GM19035 (cell line): ENCODE results near the gene RNASE7.

ENCODE experiments used
- ATAC-seq: cut with Tn5 transposase; IDR thresholded peaks from one replicate; pipeline ENCODE4 v1.9.1; 2021; ENCODE audit not compliant: unreplicated experiment

RNASE7 gene

GRCh38 chr14:21084998-21085853, 43.1 kb downstream of the RNASE7 start:
- ATAC-seq = no peak

- no peak for ATAC-seq
Observed at GRCh38 chr14:21086908-21087293, 44.7 kb downstream of the RNASE7 start.

GRCh38 chr14:21087294-21088091, 45.3 kb downstream of the RNASE7 start:
- no peak for ATAC-seq

DNA sequence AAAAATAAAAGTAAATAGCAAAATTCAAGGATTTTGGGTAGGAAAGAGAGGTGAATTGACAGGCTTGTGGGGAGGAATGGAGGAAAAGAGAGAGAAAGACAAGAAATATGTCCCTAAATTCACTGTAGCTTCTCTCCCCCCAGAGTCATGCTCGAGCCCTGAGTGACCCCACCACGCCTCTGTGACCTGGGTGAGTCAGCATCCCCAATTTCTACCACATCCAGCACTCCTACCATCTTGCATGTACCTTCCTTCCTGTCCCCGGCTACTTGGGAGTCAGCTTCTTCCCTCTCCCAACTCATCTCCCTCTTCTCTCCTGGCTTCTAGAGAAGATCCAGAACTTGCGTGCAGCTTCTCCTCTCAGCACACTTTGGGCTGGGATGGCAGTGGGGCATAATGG, 46.5 kb downstream of the RNASE7 start:
- no peak for ATAC-seq

DNA sequence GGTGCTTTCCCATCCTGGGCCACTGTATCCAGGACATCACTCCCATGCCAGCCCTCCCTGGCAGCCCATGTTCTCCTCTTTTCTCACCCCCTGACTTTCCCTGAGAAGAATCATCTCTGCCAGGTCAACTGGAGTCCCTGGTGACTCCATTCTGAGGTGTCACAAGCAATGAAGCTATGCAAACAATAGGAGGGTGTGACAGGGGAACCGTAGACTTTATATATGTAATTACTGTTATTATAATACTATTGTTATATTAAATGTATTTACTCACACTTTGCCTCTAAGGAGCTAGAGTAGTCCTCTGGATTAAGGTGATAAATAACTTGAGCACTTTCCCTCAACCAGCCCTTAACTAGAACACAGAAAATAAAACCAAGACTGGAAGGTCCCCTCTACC, 47.1 kb downstream of the RNASE7 start:
- no peak for ATAC-seq

DNA sequence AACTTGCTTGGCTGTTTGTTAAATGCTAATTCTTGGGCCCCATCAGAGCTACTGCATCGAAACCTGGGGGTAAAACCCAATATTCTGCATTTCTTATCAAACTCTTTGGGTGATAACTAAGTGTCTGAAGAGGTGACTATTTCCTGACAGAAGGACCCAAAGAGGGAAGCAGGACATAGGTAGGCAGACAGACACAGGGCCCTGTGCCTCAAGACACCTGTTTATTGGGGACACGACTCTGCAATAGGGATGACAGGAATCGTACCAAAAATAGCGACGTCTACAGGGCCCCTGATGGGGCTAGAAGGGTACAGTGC, 47.7 kb downstream of the RNASE7 start:
- ATAC-seq = no peak

DNA sequence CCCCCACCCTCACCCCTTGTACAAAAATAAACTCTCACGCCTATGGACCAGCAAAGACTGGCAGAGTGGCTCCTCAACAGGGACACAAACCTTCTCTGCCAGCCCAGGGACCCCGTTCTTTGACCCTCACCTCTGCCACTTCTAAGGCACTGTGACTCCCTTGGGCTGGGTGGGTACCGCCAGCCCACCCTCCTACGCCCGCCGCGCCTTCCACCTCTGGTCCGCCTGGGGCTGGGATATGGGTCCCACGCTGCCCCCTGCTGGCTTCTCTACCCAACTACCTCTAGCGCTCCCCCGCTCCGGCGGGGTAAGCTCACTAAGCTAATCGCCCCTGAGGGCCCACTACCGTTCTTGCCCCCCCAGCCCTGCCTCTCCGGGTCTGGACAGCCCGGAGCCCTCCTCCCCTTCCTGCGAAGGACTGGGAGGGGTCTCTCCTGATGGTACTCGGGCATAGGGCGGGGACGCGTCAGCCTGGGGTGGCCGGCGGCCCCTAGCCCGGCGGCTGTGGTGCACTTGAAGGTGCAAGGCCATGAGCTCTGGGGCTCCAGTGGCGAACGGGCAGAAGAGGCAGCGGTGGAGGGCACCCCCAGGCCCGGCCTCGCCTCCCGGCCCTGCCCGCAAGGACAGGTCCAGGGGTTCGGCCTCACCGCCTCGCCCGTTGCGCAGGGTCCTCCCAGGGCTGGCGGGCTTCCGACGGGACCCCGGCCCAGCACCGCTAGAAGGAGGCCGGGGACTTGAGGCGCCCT, 48.2 kb downstream of the RNASE7 start:
- ATAC-seq = no peak

DNA sequence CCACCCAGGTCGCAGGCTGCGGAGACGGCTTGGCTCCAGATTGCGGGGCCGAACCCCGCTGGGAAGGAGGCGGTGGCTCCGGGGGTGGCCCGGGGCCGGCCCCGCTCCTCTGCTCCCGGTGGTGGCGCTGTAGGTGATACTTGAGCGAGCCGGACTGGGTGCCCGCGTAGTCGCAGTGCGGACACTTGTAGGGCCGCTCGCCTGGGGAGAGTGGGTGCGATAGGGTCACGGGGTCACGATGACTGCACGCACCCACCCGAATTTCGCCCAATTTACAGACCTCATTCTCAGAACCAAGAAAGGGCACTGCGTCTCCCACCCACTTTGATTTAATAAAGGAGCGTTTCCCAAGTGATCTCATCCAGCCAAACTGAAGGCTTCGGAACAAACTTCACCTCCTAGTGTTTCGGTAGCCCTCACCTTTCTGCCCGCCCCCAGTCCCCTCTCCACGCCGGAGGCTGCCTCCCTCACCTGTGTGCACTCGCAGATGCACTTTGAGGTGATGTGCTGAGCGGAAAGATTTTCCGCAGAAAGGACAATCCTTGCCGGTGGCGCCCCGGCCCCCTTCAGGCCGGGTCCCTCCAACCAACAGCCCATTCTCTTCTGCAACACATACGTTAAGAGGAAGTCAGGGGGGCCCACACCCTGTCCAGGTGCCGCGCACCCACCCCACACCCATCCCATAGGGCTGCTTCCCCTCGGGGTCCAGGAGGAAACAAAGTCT, 48.9 kb downstream of the RNASE7 start:
- ATAC-seq = no peak

DNA sequence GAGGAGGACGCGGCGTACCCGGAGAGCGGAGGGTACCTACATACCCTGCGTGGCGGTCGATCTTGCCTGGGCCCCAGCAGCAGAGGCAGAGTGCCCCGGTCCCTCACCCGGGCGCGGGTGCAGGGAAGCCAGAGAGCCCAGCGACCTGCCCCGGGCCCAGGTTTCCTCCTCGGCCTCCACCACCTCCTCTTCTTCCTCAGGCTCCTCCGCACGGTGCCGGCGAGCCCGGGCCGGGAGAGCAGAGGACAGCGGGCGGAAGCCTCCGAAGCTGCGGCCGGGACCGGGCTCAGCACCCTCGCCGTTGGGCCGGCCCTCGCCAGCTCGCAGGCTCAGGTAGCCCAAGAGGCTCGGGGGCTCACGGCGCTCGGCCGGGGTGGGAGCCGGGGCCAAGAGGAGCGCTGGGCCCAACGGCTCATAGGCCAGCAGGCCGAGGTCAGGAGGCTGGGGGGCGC, 49.7 kb downstream of the RNASE7 start:
- no peak for ATAC-seq

DNA sequence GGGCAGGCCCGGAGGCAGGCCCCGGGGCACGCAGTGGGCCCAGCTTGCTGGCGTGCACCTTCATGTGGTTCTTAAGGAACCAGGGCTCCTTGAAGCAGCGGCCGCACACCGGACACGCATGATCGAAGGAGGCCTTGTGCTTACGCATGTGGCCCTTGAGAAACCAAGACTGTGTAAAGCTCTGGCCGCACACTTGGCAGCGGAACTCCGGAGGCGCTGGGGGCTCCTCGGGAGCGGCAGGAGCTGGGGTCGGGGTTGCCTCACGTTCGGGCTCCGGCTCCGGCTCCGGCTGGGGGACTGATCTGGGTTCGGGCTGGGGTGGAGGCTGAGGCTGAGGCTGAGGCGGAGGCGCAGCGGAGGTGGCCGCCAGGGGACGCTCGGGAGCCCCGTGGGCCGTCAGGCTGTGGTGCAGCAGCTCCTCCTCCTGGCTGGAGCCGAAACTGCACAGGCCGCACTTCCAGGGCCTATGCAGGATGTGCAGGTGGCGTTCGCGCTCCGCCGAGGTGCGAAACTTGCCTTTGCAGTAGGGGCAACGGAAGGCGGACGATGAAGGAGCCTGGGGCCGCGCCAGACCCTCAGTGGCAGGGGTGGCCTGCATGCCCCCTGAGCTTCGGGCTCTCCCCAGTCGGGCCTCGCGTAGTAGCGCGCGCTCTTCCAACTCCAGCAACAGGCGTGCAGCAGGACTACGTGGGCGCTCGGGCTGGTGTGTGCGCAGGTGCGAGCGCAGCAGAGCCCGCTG, 50.3 kb downstream of the RNASE7 start:
- peak; percentile 84 for ATAC-seq

DNA sequence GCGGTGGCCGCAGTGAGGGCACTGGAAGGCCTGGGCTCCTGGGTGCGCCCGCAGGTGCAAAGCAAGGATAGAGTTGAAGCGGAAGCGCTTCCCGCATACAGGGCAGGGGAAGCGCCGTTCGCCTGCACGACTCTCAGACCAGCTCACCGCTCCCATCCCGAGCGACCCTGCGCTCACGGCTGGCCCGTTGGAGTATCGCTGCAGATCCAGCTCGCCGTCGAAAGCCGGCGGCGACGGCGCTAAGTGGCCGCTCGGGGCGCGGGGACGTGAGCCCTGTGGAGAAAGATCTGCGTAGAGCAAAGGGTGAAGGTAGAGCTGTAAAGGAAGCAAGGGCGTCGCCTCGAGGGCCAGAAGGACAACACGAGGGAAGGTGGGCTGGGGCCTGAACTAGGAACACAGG, 50.9 kb downstream of the RNASE7 start:
- ATAC-seq = no peak
